ENCODE measurements around the gene NCOA5.

- no peak for TF ChIP-seq POLR2A (IDR thresholded peaks at IDR 0.05)
- TF ChIP-seq, protein P1, sequence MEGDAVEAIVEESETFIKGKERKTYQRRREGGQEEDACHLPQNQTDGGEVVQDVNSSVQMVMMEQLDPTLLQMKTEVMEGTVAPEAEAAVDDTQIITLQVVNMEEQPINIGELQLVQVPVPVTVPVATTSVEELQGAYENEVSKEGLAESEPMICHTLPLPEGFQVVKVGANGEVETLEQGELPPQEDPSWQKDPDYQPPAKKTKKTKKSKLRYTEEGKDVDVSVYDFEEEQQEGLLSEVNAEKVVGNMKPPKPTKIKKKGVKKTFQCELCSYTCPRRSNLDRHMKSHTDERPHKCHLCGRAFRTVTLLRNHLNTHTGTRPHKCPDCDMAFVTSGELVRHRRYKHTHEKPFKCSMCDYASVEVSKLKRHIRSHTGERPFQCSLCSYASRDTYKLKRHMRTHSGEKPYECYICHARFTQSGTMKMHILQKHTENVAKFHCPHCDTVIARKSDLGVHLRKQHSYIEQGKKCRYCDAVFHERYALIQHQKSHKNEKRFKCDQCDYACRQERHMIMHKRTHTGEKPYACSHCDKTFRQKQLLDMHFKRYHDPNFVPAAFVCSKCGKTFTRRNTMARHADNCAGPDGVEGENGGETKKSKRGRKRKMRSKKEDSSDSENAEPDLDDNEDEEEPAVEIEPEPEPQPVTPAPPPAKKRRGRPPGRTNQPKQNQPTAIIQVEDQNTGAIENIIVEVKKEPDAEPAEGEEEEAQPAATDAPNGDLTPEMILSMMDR (IDR thresholded peaks at IDR 0.05), result no peak
These were observed 64.4 kb downstream of the NCOA5 start for GRCh38 chr20:46025376-46025783.

Measured in body of pancreas (tissue), 4 donors.